Stimulated activated CD4-positive, alpha-beta T cell treated with anti-CD3 and anti-CD28 coated beads, TNF-alpha, amount 100 ng/mL, for 48 hours (primary cell): ENCODE measurements around the gene FNIP1.
"Not testable (repeated sequence)": the region's sequence is repeated elsewhere in the genome, so short reads cannot be mapped to it uniquely, and the experiment has no call there.

Experiments
- DNase-seq, 3 donors: peaks; one replicate each; pipeline ENCODE4 v3.0.0-alpha.2; 2020; ENCODE audit warnings: low read depth in 3 of 3

The FNIP1 gene

DNA sequence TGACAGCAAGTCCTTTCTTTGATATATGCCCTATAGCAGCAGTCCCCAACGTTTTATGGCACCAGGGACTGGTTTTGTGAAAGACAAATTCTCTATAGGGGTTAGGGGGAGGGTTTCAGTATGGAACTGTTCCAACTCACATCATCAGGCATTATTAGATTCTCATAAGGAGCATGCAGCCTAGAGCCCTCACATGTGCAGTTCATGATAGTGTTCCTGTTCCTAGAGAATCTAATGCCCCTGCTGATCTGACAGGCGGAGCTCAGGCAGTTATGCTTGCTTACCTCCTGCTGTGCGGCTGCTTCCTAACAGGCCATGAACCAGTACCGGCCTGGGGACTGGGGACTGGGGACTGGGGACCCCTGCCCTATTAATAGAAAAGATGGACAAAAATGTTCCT, 159.1 kb downstream of the FNIP1 start:
- DNase-seq = no peak

- no peak for DNase-seq
These were observed 160.9 kb downstream of the FNIP1 start for GRCh38 chr5:131635684-131636572.

- DNase-seq = peak; percentile 93 to 95 (median 94)
These were observed 161.7 kb downstream of the FNIP1 start, which contains the start of gene RAPGEF6 for GRCh38 chr5:131634996-131635683. TSS of gene RAPGEF6 (minus strand) at chr5:131635229. CDS start at chr5:131635030, 199 bp downstream.

GRCh38 chr5:131634666-131634995, 162.2 kb downstream of the FNIP1 start:
- DNase-seq = peak; percentile 35 to 47 (median 38)

DNA sequence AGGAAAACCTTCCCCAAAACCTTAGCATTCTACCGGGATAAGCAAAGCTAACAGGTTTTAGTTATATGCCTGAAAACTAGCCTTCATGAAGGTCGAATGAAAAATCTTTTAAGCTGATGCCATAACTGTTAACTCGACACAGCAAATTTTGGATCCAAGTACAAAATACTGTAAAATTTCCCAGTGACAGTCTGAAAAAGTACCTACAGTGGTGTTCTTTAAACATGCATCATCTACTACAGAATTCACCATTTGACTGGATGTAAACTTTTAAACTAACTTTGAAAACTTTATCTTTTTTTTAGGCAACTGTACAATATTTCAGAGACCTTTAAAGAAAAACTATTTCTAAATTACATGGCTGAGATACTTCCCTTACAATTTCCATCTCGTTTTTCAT, 162.6 kb downstream of the FNIP1 start:
- no peak for DNase-seq

DNA sequence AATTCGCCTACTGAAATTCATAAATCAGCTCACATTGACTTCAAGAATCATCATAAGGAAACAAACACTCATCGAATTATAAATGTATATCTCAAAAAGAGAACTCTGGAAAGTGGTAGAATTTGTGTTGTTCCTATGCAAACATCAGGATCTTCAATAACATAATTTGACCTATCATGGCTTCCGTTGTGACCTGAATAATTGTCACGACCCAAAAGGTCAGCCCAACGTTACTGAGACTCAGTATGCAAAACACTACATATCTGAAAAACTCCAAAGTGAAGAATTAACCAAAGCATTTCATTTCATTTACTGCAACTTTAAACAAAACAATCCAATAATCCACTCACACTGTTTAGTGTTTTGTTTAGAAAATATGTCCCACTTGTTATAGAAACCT, 163.0 kb downstream of the FNIP1 start:
- no peak for DNase-seq

DNA sequence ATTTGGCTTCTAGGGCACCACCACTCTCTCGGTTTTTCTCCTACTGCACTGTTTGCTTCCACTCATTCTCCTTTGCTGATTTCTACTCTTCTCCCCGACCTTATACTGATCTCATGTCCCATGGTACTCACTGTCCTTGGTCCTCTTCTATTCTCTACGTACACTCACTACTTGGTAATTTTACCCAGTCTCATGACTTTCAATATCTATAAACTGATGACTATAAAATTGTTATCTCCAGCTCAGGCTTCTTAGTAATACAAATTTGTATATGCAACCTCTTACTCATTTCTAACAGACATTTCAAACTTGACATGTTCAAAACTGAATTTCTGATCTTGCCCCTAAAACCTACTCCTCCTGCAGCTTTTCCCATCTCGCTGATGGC, 165.9 kb downstream of the FNIP1 start:
- no peak for DNase-seq

GRCh38 chr5:131630208-131630962, 166.4 kb downstream of the FNIP1 start:
- no peak for DNase-seq

DNA sequence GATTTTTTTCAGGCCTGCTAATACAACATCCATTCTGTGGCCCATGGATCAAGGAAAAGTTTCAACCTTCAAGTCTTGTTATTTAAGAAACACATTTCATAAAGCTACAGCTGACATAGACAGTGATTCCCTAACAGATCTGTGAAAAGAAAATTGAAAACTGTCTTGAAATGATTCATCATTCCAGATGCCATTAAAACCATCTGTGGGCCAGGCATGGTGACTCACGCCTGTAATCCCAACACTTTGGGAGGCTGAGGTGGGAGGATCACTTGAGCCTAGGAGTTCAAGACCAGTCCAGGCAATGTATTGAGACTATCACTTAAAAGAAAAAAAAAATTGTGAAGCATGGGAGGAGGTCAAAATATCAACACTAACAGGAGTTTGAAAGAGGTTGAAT, 167.8 kb downstream of the FNIP1 start:
- DNase-seq = no peak

DNA sequence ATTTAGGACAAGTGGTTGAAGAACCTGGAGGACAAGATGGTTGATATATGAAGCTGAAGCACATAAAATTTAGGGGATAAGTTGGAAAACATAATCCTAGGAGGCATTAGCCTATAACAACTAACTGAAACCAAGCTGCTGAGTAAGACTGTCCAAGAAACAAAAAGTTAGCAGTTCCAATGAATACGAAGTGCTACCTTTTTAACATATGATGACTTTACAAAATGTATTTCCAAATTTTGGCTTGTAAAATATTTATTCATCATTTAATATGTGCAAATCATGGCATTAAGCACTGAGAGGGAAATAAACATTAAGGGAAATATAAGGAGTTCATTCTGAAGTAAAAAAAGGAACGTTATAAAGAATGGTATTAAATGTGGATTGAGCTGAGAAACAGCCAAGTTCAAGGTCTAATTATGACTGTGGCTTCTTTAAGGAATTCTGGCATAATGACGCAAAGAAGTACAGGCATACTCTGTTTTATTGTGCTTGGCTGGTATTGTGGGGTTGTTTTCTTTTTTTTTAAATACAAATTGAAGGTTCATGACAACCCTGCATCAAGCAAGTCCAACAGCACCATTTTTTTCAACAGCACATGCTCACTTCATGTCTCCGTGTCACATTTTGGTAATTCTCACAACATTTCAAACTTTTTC, 169.5 kb downstream of the FNIP1 start:
- no peak for DNase-seq

- DNase-seq = no peak
These were observed 174.2 kb downstream of the FNIP1 start for GRCh38 chr5:131622633-131623032.

DNA sequence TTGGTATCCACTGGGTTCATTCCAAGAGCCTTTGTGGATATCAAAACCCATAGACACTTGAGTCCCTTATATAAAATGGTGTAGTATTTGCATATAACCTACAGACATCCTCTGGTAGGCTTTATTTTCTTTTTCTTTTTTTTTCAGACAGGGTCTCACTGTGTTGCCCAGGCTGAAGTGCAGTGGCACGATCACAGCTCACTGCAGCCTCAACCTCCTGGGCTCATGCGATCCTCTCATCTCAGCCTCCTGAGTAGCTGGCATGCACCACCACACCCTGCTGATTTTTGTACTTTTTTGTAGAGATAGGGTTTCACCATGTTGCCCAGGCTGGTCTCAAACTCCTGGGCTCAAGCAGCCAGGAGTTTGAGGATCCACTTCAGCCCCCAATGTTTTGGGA, 175.7 kb downstream of the FNIP1 start:
- DNase-seq = not testable (repeated sequence)

DNA sequence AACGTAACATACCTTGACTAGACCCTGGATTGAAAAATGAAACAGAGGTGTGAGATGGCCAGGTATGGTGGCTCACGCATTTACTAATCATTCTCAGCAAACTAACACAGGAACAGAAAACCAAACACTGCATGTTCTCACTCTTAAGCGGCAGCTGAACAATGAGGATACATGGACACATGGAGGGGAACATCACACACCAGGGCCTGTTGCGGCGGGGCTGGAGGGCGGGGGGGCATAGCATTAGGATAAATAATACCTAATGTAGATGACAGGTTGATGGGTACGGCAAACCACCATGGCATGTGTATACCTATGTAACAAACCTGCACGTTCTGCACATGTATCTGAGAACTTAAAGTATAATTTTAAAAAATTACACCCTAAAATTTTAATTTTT, 177.7 kb downstream of the FNIP1 start:
- DNase-seq = no peak

DNA sequence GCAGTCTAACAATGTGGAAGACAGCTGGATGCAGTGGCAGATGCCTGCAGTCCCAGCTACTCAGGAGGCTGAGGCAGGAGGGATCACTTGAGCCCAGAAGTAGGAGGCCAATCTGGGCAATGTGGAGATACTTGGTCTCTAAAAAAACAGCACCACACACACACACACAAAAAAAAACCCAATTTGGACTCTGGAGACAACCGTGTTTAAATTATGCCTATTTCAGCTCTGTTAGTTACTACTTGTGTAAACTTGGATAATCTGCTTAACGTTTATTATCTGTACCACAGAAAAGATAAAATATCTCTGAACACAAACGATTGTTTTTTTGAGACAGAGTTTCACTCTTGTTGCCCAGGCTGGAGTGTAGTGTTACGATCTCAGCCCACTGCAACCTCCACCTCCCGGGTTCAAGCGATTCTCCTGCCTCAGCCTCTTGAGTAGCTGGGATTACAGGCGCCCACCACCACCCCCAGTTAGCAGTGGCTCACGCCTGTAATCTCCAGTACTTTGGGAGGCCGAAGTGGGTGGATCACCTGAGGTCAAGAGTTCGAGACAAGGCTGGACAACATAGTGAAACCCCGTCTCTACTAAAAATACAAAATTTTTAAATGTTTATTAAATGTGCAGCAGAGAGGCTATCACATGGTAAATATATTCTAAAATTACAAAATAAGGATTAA, 179.5 kb downstream of the FNIP1 start:
- no peak for DNase-seq

- DNase-seq = no peak
These were observed 180.9 kb downstream of the FNIP1 start for GRCh38 chr5:131615957-131616356.

DNA sequence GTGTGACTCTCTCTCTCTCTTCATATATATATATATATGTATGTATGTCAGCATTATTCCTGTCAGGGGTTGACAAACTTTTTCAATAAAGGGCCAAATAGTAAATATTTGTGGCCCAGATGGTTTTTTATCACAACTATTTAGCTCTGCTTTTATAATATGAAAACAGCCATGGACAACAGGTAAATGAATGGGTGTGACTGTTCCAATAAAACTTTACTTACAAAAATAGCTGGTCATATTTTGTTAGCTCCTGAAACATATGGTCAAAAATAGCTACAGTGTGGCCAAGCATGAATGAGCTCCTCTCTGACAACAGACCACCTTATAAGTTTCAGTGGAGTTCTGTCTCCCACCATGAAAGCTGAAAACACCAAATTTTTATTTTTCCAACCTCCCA, 183.4 kb downstream of the FNIP1 start:
- no peak for DNase-seq

GRCh38 chr5:131611064-131611381, 185.8 kb downstream of the FNIP1 start:
- no peak for DNase-seq

DNA sequence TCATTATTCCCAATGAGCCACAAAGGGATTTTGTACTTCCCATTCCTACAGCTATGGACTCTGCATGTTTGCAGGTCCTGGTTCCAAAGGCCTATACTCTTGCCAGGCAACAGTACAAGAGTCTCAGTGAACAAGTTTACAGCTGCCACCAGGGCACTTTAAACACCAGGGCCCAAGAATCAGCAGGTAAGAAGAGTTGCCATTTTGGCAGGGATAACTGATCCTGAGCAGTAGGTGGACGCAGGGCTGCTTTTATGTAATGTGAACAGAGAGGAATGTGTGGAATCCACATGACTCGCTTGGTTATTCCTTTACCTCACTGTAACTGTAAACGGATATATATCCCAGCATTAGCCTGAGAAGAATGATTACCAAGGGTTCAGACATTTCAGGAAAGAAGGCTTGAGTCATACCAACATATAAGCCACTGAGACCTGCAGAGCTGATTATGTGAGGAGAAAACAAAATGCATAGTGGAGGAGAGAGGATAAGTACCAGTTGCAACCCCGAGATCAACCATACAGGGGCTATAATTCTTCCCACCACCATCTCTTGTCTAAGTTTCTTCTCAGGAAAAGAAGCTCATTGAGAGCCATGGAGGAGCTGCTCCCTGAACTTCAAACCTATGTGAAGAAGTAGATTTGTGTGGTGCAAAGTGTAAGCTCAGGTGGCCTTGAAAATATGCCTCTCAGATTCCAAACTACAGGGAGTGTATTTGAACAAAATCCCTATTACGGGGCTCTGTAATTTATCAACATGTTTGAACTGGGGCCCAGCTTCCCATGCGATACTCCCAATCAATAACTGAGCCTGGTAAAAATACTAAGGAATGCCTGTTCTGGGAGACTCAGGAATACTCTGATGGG, 186.4 kb downstream of the FNIP1 start:
- DNase-seq = no peak

- DNase-seq = no peak
These were observed 187.0 kb downstream of the FNIP1 start for GRCh38 chr5:131609774-131610173.

DNA sequence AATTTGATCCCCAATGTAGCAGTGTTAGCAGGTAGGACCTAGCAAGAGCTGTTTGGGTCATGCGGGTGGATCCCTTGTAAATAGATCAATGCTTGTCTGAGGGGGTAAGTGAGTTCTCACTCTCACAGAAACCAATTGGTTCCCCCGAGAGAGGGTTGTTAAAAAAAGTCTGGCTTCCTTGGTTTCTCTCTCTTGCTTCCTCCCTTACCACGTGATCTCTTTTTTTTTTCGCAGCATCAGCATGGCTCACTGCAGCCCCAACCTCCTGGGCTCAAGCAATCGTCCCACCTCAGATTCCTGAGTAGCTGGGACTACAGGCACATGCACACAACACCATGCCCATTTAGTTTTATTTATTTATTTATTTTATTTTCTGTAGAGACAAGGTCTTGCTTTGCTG, 188.2 kb downstream of the FNIP1 start:
- DNase-seq = no peak
